EL (cell line): Measurements from ENCODE around the gene MYF5.

Source experiments
- DNase-seq: peaks from one replicate; pipeline ENCODE4 v3.0.0-alpha.2; 2016

MYF5 gene

GRCh38 chr12:80716696-80717469, at the start of gene MYF5:
TSS of gene MYF5 (plus strand) at chr12:80716912. CDS start at chr12:80717064, 152 bp downstream.
- DNase-seq: no peak

GRCh38 chr12:80670214-80670613, 46.5 kb upstream of the MYF5 start:
- DNase-seq: no peak

- DNase-seq: peak; percentile 4
Observed at GRCh38 chr12:80676042-80676636, 40.6 kb upstream of the MYF5 start.

GRCh38 chr12:80676856-80677255, 39.9 kb upstream of the MYF5 start:
- DNase-seq: no peak

GRCh38 chr12:80677994-80678393, 38.7 kb upstream of the MYF5 start:
- no peak for DNase-seq

GRCh38 chr12:80679346-80680131, 37.2 kb upstream of the MYF5 start:
- no peak for DNase-seq

GRCh38 chr12:80681287-80681686, 35.4 kb upstream of the MYF5 start:
- no peak for DNase-seq

- no peak for DNase-seq
Observed at GRCh38 chr12:80681786-80682185, 34.9 kb upstream of the MYF5 start.

- no peak for DNase-seq
Observed at GRCh38 chr12:80684077-80684495, 32.6 kb upstream of the MYF5 start.

GRCh38 chr12:80690090-80690489, 26.6 kb upstream of the MYF5 start:
- DNase-seq: no peak

GRCh38 chr12:80690513-80690912, 26.2 kb upstream of the MYF5 start:
- no peak for DNase-seq

- no peak for DNase-seq
Observed at GRCh38 chr12:80692114-80692513, 24.6 kb upstream of the MYF5 start.

- no peak for DNase-seq
Observed at GRCh38 chr12:80697270-80697887, 19.3 kb upstream of the MYF5 start.

- DNase-seq: no peak
Observed at GRCh38 chr12:80698256-80698655, 18.5 kb upstream of the MYF5 start.

GRCh38 chr12:80698847-80699542, 17.7 kb upstream of the MYF5 start:
- DNase-seq: no peak

GRCh38 chr12:80700327-80700726, 16.4 kb upstream of the MYF5 start:
- DNase-seq: no peak

GRCh38 chr12:80701388-80701787, 15.3 kb upstream of the MYF5 start:
- DNase-seq: peak; percentile 43

- DNase-seq: peak; percentile 72
Observed at GRCh38 chr12:80702889-80703805, 13.6 kb upstream of the MYF5 start.

GRCh38 chr12:80704420-80704819, 12.3 kb upstream of the MYF5 start:
- no peak for DNase-seq

- no peak for DNase-seq
Observed at GRCh38 chr12:80707126-80707829, 9.4 kb upstream of the MYF5 start, which contains the start of gene MYF6. TSS of gene MYF6 (plus strand) at chr12:80707634. CDS start at chr12:80707720, 86 bp downstream.

- no peak for DNase-seq
Observed at GRCh38 chr12:80707830-80708258, 8.9 kb upstream of the MYF5 start.
